Measurements from ENCODE around the gene ZNF319. TPM values are rescaled to one million over a fixed set of nuclear protein-coding genes. Genes with fewer than 3 reads are reported as not detected.

ZNF319 gene
- polyA plus RNA-seq, 5 donors: 7.8 to 12.8 (median 9.3) TPM

- DNase-seq: no peak
Observed at GRCh38 chr16:57999366-57999970, 1.0 kb downstream of the ZNF319 start.

DNA sequence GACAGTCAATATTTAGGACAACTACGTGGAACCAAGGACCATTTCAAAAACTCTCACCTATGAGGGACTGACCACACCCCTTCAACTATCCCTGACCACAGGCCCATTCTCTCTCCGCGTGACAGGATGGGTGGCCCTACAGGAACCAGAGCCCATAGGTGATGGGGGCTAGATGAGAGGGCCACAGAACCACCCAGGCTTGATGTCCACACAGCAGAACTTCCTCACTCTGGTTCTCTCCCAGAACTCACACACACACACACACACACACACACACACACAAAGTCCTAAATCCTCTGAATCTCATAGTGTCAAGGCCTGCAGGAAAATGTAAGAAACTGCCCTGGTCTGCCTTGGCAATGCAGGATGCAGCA, 1.5 kb downstream of the ZNF319 start:
- DNase-seq: no peak

- no peak for DNase-seq
Observed at GRCh38 chr16:57998486-57998885, 2.0 kb downstream of the ZNF319 start.

DNA sequence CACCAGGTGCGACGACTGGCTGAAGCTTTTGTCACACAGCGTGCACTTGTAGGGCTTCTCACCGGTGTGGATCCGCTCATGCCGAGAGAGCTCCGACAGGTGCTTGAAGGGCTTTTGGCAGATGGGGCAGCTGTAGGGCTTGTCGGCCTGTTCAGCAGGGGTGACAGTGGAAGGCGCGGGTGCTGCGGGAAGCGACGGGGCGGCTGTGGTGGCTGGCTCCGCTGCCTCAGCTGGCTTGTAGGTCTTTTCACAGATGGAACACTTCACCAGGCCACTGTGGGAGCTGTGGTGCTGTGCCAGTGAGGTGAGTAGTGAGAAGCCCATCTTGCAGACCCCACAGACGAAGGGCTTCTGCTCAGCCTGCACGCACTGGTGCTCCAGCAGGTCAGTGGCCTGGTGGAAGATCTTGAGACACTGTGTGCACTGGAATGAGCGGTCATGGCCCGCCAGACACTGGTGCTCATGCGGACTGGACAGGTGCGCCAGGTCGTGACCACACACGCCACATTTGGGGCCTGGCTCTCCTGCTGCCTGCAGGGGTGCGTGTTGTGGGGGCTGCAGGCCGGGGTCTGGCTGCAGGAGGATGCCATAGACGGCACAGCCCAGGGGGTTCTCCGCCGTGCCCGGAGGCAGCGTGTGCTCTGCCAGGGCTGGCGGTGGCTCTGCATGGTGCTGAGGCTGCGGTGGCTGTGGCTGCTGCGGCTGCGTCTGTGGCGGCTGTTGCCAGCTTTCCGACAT, 2.8 kb downstream of the ZNF319 start:
- no peak for DNase-seq

- DNase-seq: no peak
Observed at GRCh38 chr16:57997176-57997527, 3.3 kb downstream of the ZNF319 start.

- DNase-seq: no peak
Observed at GRCh38 chr16:57996406-57997175, 3.9 kb downstream of the ZNF319 start.

DNA sequence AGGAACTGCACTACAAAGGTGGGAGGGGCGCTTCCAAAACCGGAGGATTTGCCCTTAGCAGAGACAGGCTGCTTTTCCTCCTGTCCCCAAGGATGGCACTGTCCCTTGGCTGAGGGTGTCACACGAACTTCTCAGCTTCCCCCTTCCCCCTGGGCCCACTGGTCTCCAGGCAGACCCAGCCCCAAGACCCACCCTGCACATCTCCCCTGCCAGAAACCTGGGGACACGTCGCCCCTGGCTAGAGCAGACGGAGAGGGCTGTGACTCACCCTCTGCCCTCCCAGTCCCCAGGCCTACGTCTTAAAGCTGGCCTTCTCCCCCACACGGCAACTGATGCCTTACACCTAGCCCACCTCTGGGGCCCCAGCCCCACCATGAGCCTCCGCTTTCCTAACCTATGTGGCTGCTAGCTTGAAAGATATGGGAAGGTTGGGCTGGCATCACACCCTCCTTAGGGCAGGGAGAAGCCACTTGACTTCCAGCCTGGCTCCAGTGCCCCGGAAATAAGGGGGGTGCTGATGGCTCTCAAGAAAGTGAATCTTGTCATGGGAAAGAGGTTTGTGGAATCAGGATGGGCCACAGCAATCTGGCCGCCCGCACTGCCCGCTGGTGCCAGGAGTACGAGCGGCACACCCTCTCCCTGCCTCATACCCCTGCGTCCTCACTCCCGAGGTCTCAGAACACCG, 4.6 kb downstream of the ZNF319 start:
- no peak for DNase-seq

- no peak for DNase-seq
Observed at GRCh38 chr16:57994778-57995177, 5.7 kb downstream of the ZNF319 start.

DNA sequence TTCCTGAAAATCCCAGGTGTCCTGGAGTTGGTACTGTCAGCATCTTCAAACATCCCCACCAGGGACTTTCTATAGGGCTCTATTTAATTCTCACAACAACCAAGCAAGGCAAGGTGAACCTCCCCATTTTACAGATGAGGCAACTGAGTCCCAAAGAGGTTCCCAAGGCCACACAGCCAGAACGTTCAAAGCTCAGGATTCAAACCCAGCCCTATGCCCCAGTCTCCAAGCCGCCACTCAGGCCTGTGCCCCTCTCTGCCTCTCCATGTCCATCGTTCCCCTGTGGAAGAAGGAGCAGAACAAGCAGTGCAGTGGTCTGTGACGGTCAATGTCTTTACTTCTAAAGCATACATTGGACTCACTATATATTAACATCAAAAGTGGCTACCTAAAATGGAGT, 6.1 kb downstream of the ZNF319 start:
- no peak for DNase-seq

- DNase-seq: no peak
Observed at GRCh38 chr16:57993897-57994296, 6.6 kb downstream of the ZNF319 start.

DNA sequence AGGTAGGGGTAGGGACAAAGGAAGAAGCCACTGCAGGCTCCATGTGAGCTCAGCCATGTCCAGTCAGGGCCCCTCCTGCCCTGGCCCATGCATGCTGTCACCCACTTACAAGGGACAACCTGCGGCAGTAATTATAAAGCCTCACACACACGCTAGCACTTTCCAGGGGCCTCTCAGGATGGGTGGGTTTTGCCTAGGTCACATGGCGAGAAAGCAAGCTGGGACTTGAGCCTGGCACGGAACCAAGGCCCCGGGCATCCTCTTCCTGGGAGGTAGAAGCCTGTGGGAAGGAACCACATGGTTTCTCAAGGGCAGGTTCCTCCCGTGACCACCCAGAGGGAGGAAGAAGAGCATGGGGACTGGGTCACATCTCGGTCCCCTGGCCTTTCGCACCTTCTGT, 7.0 kb downstream of the ZNF319 start:
- DNase-seq: peak in 1 of 2 donors; percentile 11

GRCh38 chr16:57992084-57992483, 8.4 kb downstream of the ZNF319 start:
- DNase-seq: no peak

DNA sequence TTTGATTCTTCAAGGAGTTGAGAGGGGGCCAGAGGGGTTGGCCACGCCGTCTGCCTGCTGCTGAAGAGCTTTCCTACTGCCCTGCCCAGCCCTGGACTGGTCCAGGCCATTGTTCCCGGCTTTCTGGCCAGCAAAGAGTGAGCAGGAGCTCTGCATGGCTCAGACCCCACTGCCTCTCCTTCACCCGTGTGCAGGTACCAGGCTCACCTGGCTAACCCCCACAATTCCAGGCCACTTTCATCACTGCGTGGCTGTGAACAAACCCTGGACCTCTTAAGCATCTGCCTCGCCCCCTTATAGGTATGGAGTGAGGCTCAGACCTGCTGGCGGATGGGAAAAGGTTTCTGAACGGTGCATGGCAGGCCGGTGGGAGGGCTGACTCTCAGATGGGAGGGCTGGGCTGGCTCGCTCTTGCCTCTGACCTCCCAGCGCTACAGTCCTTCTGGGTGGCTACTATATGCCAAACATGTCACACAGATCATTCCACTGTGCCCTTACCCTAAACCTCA, 8.9 kb downstream of the ZNF319 start:
- DNase-seq: no peak

- DNase-seq: no peak
Observed at GRCh38 chr16:57988929-57989328, 11.5 kb downstream of the ZNF319 start.

DNA sequence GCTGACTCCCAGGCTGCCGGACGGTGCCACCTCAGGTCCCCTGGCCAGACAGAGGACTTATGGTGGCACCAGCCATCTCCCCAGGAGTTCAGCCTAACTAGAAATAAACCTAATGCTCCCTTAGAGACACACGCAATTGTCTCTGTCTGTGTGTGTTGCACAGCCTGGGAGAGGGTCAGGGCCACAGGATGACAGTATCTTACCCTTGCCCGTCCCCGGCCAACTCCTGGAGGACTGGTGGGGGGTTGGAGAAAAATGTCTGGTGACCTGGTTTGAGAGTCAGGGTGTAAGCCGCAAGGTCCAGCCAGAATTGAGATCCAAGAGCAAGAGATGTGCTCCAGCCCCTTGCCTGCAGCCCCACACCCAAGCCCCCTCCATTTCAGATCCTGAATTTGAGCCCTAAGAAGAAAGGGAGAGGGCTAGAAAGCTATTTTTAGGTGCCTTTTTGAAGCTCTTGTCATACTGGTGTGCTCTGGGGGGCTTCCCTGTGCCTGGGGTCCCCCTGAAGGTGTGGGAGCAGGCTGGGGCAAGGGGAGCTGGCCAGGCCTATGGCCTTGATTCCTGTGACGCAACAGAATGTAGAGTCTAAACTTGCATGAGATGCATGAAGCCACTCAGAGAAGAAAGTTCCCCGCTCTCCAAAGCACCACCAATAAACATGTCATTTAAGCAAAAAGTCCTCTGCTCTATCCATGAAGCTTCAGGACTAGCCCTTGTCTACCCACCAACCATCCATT, 12.9 kb downstream of the ZNF319 start:
- no peak for DNase-seq

DNA sequence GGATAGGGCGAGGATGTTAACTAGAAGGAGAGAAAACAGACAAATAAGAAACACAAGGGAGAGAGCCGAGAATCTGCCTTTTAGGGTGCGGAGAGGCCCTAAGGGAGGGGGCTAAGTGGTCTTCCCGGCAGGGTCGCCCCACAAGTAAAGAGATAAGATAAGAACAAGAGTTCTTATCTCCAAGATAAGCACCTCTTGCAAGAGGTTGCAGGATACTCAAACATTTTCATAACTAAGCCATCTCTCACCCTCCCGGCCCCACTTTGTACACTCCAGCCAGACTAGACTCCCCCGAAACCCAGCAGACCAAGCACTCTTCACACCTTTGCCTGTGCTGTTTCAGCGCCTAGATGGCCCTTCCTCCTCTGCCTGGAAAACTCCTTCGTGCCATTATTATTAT, 14.3 kb downstream of the ZNF319 start:
- peak in 1 of 2 donors; percentile 4 for DNase-seq

DNA sequence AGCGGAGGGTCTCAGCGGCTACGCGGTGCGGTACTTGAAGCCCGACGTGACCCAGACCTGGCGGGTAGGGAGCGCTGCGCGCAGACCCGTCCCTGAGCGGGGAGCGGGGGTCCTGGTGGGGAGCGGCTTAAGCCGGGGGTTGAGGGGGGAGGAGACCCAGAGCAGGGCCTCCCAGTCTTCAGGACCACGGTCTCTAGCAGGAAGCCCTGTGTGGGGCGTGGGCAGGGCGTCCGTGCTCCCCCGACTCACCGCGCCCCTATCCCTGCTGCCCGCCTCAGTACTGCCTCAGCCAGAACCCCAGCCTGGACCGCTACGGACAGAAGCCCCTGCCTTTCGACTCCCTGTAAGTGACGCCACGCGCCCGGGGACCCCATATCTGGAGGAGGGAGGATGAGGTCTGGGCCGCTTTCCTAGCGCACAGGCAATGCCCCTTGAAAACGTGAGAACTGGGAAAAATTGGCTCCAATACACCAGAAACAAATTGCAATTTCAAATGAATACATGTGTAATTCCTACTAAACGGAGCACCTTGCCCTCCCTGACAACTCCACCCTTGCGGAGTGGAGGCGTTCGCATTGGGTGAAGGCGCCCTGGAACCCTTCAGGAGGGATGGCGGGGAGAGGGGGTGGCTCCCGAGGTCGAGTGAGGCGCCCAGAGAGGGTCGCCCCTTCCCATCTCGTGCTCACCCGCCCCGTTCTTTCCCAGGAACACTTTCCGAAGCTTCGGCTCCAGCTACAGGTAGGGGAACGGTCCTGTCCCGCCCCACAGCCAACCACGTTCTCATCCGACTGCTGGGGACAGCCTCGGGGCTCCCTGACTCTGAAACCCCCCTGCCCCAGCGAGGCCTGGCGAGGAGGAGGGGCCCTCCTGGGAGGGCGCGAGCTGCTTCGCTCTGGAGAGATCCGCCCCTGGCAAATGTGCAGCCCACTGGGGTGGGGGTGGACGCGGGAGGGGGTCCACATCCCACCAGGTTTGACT, 15.0 kb downstream of the ZNF319 start:
- DNase-seq: peak in 1 of 2 donors; percentile 9

DNA sequence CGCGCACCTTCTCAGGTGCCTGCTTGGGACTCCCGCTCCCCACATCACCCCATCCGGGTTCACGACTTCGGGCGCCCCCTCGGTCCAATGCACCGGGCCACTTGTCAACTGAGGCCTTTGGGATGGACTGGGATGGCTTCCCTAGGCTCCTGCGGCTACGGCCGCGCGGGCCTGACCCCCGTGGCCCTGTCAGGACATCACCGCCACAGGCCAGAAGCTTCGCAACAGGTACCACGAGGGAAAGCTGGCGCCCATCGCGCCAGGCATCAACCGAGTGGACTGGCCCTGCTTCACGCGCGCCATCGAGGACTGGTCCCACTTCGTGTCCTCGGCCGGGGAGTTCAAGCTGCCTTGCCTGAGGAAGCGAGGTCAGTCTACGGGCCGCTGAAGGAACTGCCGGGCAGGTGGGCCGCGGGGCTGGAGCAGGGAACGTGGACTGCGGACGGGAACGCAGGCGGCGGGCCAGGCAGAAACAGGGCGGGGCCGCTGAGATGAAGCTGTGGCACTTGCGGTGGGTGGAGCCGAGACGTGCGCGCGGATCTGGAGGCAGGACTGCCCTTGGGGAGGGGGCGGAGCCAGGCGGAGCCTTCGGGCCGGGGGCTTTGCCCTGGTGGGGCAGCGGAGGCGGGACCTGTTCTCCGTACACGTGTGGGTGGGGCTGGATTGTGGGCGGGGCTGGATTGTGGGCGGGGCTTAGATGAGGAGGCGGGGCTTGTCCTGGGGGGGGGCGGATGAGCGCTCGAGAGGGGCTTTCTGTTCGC, 15.8 kb downstream of the ZNF319 start:
- peak; percentile 75 to 78 for DNase-seq

GRCh38 chr16:57982385-57982784, 18.1 kb downstream of the ZNF319 start:
- no peak for DNase-seq

Measured in right lung (tissue), 5 donors.